GM12891 (cell line): ENCODE data around the gene PMPCB. TPM values are rescaled to one million over a fixed set of nuclear protein-coding genes. Genes with fewer than 3 reads are reported as not detected.
A peak's percentile ranks its signal among the peaks of the same experiment; 100 is the strongest.
"Not testable (repeated sequence)": the region's sequence is repeated elsewhere in the genome, so short reads cannot be mapped to it uniquely, and the experiment has no call there.

Experiments
- DNase-seq: peaks from one replicate; pipeline ENCODE4 v3.0.0; 2011; ENCODE audit warnings: low spot score; ENCODE audit not compliant: insufficient read length
- FAIRE-seq: peaks from 2 replicates; lab custom pipeline; 2011; peaks lifted over from hg19 to GRCh38; lab: Jason Lieb, UNC
- PAX5 ChIP-seq: IDR thresholded peaks from 2 replicates; pipeline ENCODE4 v1.6.1; 2011; ENCODE audit warnings: low read length, moderate library complexity, mild to moderate bottlenecking; ENCODE audit not compliant: insufficient read depth, severe bottlenecking
- POLR2A ChIP-seq: IDR thresholded peaks from 2 replicates; pipeline ENCODE4 v1.6.1; 2011; ENCODE audit warnings: low read depth, low read length, control low read depth
- POLR2AphosphoS5 ChIP-seq: IDR thresholded peaks from 2 replicates; pipeline ENCODE4 v1.6.1; 2011; ENCODE audit warnings: low read depth, low read length, control low read depth
- POU2F2 ChIP-seq: IDR thresholded peaks from 2 replicates; pipeline ENCODE4 v1.6.1; 2011; ENCODE audit warnings: low read depth, mild to moderate bottlenecking, control low read depth, low read length, moderate library complexity
- SPI1 ChIP-seq: IDR thresholded peaks from 2 replicates; pipeline ENCODE4 v1.6.1; 2011; ENCODE audit warnings: low read depth, low read length, control low read depth
- TAF1 ChIP-seq: IDR thresholded peaks from 2 replicates; pipeline ENCODE4 v1.6.1; 2011; ENCODE audit warnings: low read depth, low read length, control low read depth
- polyA plus RNA-seq: library from polyadenylated mRNA; unstranded; fragments of >200 nt; gene quantifications from one replicate; pipeline ENCODE4 v1.2.1, GENCODE V29; 2012; ENCODE audit warnings: low read depth, missing spikeins, inconsistent platforms; ENCODE audit not compliant: missing spikeins

Gene PMPCB, protein sequence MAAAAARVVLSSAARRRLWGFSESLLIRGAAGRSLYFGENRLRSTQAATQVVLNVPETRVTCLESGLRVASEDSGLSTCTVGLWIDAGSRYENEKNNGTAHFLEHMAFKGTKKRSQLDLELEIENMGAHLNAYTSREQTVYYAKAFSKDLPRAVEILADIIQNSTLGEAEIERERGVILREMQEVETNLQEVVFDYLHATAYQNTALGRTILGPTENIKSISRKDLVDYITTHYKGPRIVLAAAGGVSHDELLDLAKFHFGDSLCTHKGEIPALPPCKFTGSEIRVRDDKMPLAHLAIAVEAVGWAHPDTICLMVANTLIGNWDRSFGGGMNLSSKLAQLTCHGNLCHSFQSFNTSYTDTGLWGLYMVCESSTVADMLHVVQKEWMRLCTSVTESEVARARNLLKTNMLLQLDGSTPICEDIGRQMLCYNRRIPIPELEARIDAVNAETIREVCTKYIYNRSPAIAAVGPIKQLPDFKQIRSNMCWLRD
- 95.8 TPM for polyA plus RNA-seq

DNA sequence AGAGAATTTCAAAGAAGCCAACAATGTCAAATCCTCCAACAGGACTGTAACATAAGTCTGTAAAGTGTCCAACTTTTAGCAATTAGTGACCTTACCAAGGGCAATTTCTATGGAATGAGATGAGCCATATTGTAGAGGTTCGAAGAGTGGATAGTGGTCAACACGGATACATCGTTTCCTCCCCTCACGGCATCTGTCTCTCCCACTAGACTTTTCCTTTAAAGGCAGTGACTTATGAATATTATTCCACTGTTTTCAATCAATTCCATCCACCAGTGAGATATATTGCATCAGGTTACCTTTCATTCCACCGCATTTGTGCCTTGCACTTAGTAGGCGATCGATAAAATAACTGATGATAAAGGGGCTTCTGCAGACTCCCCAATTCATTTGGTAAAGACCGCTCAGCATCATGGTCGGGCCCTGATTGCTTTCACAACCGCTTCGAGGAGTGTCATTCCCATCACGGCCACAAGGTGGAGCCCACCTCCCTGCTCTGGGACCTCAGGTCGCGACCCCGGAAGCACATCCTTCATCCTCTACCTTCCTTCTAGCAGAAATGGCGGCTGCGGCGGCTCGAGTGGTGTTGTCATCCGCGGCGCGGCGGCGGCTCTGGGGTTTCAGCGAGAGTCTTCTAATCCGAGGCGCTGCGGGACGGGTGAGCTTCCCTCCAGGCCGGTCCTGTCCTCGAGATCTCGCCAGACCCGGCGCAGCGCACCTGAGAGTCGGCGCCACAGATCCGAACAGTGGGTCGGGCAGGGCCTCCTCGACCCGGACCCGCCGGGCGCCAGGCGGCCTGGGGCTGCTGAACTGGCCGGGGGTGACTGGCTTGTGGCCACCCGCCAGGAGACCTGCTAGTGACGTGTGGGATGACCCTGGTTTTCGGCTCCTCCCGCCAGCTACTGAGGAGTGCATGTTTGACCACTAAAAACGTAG, at the start of gene PMPCB:
TSS of gene PMPCB (plus strand) at position 535 of the 936 bp plus-strand sequence. CDS start at position 560, 25 bp downstream.
- TF ChIP-seq POLR2AphosphoS5 (peak; percentile 69; the same call in 1 of the 2 replicates), PAX5 (no peak), POLR2A (peak; percentile 64), TAF1 (peak; percentile 86), POU2F2 (no peak), SPI1 (no peak)
- peak; percentile 98 for FAIRE-seq

DNA sequence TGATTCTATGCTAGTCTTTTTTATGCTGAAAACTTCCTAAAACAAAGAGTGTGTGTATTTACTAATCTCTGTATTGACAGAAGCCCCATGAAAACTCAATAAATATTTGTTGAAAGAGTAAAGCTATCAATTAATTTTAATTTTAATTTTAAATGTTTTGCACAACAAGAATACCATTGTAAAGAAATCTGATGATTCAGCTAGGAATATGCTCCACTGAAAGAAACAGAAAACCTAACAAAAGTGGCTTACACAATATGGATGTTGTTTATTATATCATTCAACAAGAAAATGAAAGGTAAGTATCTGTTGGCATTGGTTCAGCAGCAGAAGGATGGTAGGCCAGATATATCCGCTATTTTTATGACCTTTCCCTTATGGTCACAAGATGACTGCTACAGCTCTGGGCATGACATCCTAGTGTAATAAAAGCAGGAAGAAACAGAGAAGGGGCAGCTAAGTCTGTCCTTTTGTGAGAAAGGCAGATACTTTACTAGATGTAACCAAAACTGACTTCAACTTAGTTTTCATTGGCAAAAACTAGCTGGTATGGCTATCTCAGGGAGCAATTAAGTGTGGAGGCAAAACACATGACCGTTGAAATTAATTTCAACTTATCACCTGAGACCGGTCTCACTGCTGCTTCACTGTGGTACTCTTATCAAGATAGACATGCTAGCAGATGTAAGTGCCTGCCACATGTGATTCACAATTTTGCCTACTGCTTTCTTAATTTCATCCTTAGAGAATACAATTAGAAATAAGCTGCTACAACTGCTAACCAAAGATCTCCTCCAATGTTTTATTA, 43.3 kb upstream of the PMPCB start:
- not testable (repeated sequence) for DNase-seq, FAIRE-seq

More for the DNA sequence above, at the start of gene PMPCB:
- peak; percentile 76 for DNase-seq

DNA sequence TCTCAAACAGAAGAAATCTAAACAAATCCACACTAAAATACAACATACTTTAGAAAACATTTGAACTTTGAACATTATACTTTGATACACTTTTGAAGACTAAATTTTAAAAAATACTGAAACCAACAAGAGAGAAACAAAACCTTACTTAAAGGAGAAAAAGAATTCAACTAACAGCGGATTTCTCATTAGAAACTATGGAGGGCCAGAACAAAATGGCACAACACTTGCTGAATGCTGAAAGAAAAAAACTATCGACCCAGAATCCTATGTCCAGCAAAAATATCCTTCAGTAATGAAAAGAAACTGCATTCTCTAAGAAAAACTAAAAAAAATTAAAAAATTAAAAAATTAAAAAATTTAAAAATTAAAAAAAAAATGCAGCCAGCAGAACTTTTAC, 33.2 kb upstream of the PMPCB start:
- not testable (repeated sequence) for DNase-seq, FAIRE-seq

- not testable (repeated sequence) for DNase-seq, FAIRE-seq
Measured at GRCh38 chr7:103266229-103266628, 31.0 kb upstream of the PMPCB start.

DNA sequence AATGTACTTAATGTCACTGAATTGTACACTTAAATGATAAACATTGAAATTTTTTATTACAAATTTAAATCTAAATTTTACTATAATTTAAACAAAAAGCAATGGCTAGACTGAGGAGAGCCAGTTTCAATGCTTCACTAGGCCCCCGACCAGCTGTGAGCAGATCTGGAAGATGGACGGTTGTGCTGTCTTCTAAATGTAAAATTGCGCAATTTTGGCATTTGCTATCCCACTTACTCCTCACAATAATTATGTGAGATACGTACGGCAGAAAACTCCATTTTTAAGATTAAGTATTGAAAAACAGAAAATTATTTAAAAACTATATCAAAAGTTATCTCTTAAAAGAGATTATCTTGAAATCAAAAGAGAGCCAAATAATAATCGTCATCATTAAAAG, 23.9 kb upstream of the PMPCB start:
- not testable (repeated sequence) for DNase-seq, FAIRE-seq

- FAIRE-seq, DNase-seq: not testable (repeated sequence)
Measured at GRCh38 chr7:103274867-103275266, 22.4 kb upstream of the PMPCB start.

GRCh38 chr7:103278195-103278594, 19.0 kb upstream of the PMPCB start:
- not testable (repeated sequence) for DNase-seq, FAIRE-seq

- not testable (repeated sequence) for FAIRE-seq, DNase-seq
Measured at GRCh38 chr7:103279636-103279962, 17.6 kb upstream of the PMPCB start.

- FAIRE-seq (peak; percentile 38), DNase-seq (peak; percentile 24)
Measured at GRCh38 chr7:103279963-103280802, 17.1 kb upstream of the PMPCB start.

DNA sequence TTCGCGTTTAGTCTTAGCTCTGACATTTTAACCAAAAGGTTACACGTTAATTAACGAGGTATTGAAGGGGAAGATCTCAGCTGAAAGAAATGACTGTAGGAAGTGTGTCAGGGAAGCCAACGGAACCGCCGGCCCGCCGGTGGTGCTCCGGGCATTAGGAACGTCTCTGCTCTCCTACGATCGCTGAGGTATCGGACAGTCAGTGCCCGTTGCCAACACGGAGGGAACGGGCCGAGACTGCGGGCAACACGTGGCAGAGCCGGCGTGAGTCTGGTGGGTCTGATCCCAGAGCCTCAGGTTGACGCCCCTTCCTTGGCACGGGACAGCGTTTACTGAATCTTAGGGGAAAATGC, 16.5 kb upstream of the PMPCB start:
- FAIRE-seq, DNase-seq: not testable (repeated sequence)

DNA sequence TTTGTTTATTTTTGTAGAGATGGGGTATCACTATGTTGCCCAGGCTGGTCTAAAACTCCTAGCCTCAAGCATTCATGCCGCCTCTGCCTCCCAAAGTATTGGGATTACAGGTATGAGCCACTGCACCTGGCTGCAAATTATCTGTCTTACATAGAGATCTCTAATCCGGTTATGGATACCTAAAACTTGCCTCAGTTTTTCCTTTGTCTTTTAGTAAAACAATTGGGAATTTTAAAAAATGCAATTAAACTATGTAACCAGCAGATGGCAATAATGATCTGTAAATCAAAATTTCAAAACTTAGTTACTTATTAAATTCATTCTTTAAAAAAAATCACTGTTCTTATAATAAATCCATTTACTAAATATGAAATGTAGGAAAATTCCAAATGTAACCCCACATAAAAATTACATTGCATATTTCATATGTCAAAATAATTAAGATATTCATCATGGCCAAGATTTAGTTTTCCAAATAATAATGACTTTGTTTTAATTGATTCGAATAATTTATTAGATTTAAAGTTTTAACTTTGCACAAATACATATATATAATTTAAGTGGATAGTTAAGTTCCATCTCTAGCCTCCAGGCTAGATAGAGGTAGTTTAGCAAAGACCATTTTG, 14.3 kb upstream of the PMPCB start:
- FAIRE-seq, DNase-seq: not testable (repeated sequence)
